Panc1 (cell line): ENCODE results near the gene HVCN1. TPM values are rescaled to one million over a fixed set of nuclear protein-coding genes. Genes with fewer than 3 reads are reported as not detected.

Experiments used
- ATAC-seq: fragments of 200-7000 bp; cut with Tn5 transposase; 2 replicates; pipeline ENCODE4 v1.9.1; 2020; ENCODE audit warnings: mild to moderate bottlenecking, moderate library complexity
- BruUV-seq: library from RNA; stranded (reverse); fragments of 400-500 nt; replicated peaks from 2 replicates; lab custom pipeline; 2021; lab: Mats Ljungman, UMichigan
- CTCF ChIA-PET: fragments of 300-600 bp; sonication (Branson Sonifier 250); formaldehyde crosslinking; loops from one replicate; lab custom pipeline; 2022; ENCODE audit warnings: antibody characterized with exemption; lab: Charles Lee
- POLR2A ChIA-PET: fragments of 300-600 bp; sonication (Branson Sonifier 250); formaldehyde crosslinking; loops from one replicate; lab custom pipeline; 2022; ENCODE audit warnings: antibody characterized with exemption; lab: Charles Lee
- DNase-seq: peaks from one replicate; pipeline ENCODE4 v3.0.0-alpha.2; 2010; ENCODE audit warnings: low read depth, low spot score
- H3K27ac ChIP-seq: 2 replicates; pipeline ENCODE4 v1.5.1; 2011; ENCODE audit warnings: mild to moderate bottlenecking, low read length, inconsistent platforms
- H3K27me3 ChIP-seq: fragments of 200-500 bp; sonication (Bioruptor generic); 2 replicates; pipeline ENCODE4 v1.6.0; 2014; ENCODE audit warnings: low read length, inconsistent platforms; ENCODE audit not compliant: control insufficient read depth, insufficient read depth
- H3K36me3 ChIP-seq: fragments of 200-500 bp; sonication (Bioruptor generic); 2 replicates; pipeline ENCODE4 v1.5.1; 2014; ENCODE audit warnings: inconsistent platforms, mild to moderate bottlenecking, low read length, moderate library complexity; ENCODE audit not compliant: control insufficient read depth, insufficient read depth
- H3K4me1 ChIP-seq: 2 replicates; pipeline ENCODE4 v1.5.1; 2011; ENCODE audit warnings: inconsistent platforms, mild to moderate bottlenecking, low read length, moderate library complexity; ENCODE audit not compliant: control insufficient read depth, insufficient read depth
- H3K4me3 ChIP-seq, 2 experiments: 2 replicates each; pipeline ENCODE4 v1.5.1; 2011 to 2012; ENCODE audit warnings: low read depth in 2 of 2, low read length in 2 of 2, mild to moderate bottlenecking in 2 of 2, inconsistent platforms in 1 of 2, moderate library complexity in 1 of 2
- H3K9me3 ChIP-seq: fragments of 200-500 bp; sonication (Bioruptor generic); 2 replicates; pipeline ENCODE4 v1.5.1; 2014; ENCODE audit warnings: low read depth, mild to moderate bottlenecking, inconsistent platforms, low read length, moderate library complexity; ENCODE audit not compliant: control insufficient read depth, insufficient read depth
- POLR2AphosphoS5 ChIP-seq: IDR thresholded peaks from 2 replicates; pipeline ENCODE4 v1.6.1; 2012; ENCODE audit warnings: mild to moderate bottlenecking, low read depth, low read length, moderate library complexity
- SIN3A ChIP-seq: IDR thresholded peaks from 2 replicates; pipeline ENCODE4 v1.6.1; 2012; ENCODE audit warnings: low read depth, mild to moderate bottlenecking, low read length, moderate library complexity, borderline replicate concordance; ENCODE audit not compliant: insufficient read depth
- TCF7L2 ChIP-seq: IDR thresholded peaks from 2 replicates; pipeline ENCODE4 v1.6.1; 2011; ENCODE audit warnings: mild to moderate bottlenecking, low read depth, low read length, inconsistent platforms
- in situ Hi-C: cut with HindIII; loops from 2 replicates; pipeline ENCODE4 v1.10.0; 2016; ENCODE audit warnings: low sequenced_read_pairs, low pct_unique_long_range_greater_than_20kb
- intact Hi-C: fragments of 100-400 bp; cut with micrococcal nuclease; formaldehyde crosslinking; loops from one replicate; pipeline ENCODE4 v1.10.0; 2022; ENCODE audit not compliant: unreplicated experiment
- total RNA-seq: library from RNA; stranded (reverse); gene quantifications from one replicate; pipeline ENCODE4 v1.2.1, GENCODE V29; 2021; ENCODE audit not compliant: unreplicated experiment
- TF ChIP-seq, protein P1 (sequence below): fragments of 450-650 bp; IDR thresholded peaks from 2 replicates; pipeline ENCODE4 v1.5.1; 2017; ENCODE audit warnings: mild to moderate bottlenecking
- TF ChIP-seq, protein P2 (sequence below), 2 experiments: IDR thresholded peaks; 2 replicates each; pipeline ENCODE4 v1.6.1; 2011 to 2012; ENCODE audit warnings: low read depth in 2 of 2, control low read depth in 1 of 2, low read length in 1 of 2, mild to moderate bottlenecking in 1 of 2, moderate library complexity in 1 of 2; ENCODE audit not compliant: insufficient read depth in 1 of 2

Gene HVCN1
- total RNA-seq, 1 experiment from 2014 or later: 0.87 TPM

DNA sequence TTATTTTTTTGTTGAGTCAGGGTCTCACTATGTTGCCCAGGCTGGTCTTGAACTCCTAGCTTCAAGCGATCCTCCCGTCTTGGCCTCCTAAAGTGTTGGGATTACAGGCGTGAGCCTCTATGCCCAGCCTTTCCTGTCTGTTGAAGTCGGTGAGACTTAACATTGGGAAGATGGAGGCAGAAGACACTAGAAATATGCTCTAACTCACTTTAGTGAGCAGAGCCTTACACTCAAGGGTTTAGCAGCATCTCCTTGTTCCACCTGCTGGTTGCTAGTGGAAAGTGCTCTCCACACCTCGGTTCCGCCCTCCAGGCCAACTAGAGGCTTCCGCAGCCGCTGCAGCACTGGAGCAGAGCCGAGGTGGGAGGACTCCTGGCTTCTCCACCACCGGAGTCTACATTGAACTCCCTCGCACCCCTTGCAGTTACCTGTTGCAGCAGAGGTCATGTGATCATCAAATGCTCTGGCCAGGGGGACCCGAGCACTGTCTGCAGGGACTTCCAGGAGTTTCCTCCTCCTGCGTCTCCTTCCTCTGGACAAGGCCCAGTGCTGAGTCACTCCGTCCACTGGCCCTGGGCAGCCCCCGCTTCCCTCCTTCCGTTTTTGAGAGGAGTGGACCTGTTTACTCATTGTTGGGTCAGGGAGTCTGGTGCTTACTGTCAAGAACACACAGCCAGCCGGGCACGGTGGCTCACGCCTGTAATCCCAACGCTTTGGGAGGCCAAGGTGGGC, 9.4 kb upstream of the HVCN1 start:
- peak overlapping the region in 1 of 2 experiments; percentile 33; a peak in 2 of 4 replicates for H3K4me3 ChIP-seq
- TF ChIP-seq, protein P1, sequence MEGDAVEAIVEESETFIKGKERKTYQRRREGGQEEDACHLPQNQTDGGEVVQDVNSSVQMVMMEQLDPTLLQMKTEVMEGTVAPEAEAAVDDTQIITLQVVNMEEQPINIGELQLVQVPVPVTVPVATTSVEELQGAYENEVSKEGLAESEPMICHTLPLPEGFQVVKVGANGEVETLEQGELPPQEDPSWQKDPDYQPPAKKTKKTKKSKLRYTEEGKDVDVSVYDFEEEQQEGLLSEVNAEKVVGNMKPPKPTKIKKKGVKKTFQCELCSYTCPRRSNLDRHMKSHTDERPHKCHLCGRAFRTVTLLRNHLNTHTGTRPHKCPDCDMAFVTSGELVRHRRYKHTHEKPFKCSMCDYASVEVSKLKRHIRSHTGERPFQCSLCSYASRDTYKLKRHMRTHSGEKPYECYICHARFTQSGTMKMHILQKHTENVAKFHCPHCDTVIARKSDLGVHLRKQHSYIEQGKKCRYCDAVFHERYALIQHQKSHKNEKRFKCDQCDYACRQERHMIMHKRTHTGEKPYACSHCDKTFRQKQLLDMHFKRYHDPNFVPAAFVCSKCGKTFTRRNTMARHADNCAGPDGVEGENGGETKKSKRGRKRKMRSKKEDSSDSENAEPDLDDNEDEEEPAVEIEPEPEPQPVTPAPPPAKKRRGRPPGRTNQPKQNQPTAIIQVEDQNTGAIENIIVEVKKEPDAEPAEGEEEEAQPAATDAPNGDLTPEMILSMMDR: peak; percentile 87
- TF ChIP-seq SIN3A: no peak
- ChIA-PET CTCF (interaction anchor here (0.7 kb wide), 1 partner anchor 1783 kb away, joined by 3 read pairs; no protein-coding TSS in a partner anchor), POLR2A (no interaction called here)
- DNase-seq: peak; percentile 69
- H3K27me3 ChIP-seq: no peaks in the 10 kb centered on the region
- H3K27ac ChIP-seq: no peak overlapping the region
- H3K4me1 ChIP-seq: no peaks in the 10 kb centered on the region
- peak; percentile 98 for ATAC-seq
- no TSS peak for BruUV-seq
- no peaks in the 10 kb centered on the region for H3K36me3 ChIP-seq
- in situ Hi-C loops (no loop called here), intact Hi-C loops (loop anchor here (10.0 kb wide), 1 partner anchor 84 kb away; the partner anchor contains the start of gene TCTN1)
- no peaks in the 10 kb centered on the region for H3K9me3 ChIP-seq

DNA sequence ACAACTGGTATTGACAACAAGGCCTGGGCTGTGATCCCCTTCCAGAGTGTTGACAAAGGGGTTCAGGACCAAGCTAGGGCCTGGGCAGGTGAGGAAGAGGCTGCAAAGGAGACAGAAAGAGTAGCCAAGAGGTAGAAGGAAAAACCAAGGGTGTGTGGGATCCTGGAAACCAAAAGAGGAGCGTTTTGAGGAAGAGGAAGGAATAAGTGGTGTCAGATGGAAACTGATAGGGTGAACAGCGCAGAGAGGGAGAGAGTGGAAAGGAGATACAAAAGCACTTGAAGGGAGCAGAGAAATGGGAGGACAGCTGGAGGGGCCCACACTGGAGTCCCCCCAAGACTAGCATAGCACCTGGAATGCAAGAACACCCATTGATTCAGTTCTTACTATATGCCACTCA, 8.3 kb upstream of the HVCN1 start:
- CTCF ChIA-PET: interaction anchor here (0.7 kb wide), 1 partner anchor 1782 kb away, joined by 3 read pairs; no protein-coding TSS in a partner anchor
- Histone ChIP-seq H3K36me3 (no peaks in the 10 kb centered on the region), H3K27ac (no peak overlapping the region), H3K9me3 (no peaks in the 10 kb centered on the region), H3K4me1 (no peaks in the 10 kb centered on the region), H3K27me3 (no peaks in the 10 kb centered on the region), H3K4me3 (no peak overlapping the region)
- intact Hi-C loops (loop anchor here (10.0 kb wide), 1 partner anchor 82 kb away; the partner anchor contains the start of gene TCTN1), in situ Hi-C loops (no loop called here)
- BruUV-seq: no TSS peak
- TF ChIP-seq, protein P2, sequence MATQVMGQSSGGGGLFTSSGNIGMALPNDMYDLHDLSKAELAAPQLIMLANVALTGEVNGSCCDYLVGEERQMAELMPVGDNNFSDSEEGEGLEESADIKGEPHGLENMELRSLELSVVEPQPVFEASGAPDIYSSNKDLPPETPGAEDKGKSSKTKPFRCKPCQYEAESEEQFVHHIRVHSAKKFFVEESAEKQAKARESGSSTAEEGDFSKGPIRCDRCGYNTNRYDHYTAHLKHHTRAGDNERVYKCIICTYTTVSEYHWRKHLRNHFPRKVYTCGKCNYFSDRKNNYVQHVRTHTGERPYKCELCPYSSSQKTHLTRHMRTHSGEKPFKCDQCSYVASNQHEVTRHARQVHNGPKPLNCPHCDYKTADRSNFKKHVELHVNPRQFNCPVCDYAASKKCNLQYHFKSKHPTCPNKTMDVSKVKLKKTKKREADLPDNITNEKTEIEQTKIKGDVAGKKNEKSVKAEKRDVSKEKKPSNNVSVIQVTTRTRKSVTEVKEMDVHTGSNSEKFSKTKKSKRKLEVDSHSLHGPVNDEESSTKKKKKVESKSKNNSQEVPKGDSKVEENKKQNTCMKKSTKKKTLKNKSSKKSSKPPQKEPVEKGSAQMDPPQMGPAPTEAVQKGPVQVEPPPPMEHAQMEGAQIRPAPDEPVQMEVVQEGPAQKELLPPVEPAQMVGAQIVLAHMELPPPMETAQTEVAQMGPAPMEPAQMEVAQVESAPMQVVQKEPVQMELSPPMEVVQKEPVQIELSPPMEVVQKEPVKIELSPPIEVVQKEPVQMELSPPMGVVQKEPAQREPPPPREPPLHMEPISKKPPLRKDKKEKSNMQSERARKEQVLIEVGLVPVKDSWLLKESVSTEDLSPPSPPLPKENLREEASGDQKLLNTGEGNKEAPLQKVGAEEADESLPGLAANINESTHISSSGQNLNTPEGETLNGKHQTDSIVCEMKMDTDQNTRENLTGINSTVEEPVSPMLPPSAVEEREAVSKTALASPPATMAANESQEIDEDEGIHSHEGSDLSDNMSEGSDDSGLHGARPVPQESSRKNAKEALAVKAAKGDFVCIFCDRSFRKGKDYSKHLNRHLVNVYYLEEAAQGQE (IDR thresholded peaks at IDR 0.05; ENCODE audit: insufficient read depth in 1 of 2, low read depth in 2 of 2, low read length in 1 of 2): no peak
- TF ChIP-seq TCF7L2 (no peak), POLR2AphosphoS5 (no peak), SIN3A (no peak)
- TF ChIP-seq, protein P1: no peak
- POLR2A ChIA-PET: no interaction called here
- no peak for ATAC-seq
- DNase-seq: no peak
